ENCODE measurements around the gene PRELP.

- TF ChIP-seq ZNF274 (IDR thresholded peaks at IDR 0.05; ENCODE audit: low read depth, low read length): no peak
- no peak for TF ChIP-seq YY1 (IDR thresholded peaks at IDR 0.05; ENCODE audit: insufficient read depth, insufficient read length)
- TF ChIP-seq SUZ12 (IDR thresholded peaks at IDR 0.05; ENCODE audit: extremely low read depth, insufficient read depth, insufficient read length): no peak
Observed at GRCh38 chr1:203536980-203537455, 61.4 kb downstream of the PRELP start.
